IMR-90 (cell line): ENCODE results near the gene CLEC16A. TPM values are rescaled to one million over a fixed set of nuclear protein-coding genes. Genes with fewer than 3 reads are reported as not detected.

Experiments used
- ATAC-seq: fragments of 200-7000 bp; cut with Tn5 transposase; 2 replicates; pipeline ENCODE4 v1.9.1; 2020; ENCODE audit warnings: low read depth, mild to moderate bottlenecking, moderate library complexity
- BruUV-seq: library from RNA; stranded (reverse); fragments of 400-500 nt; replicated peaks from 2 replicates; lab custom pipeline; 2021; lab: Mats Ljungman, UMichigan
- CTCF ChIA-PET: fragments of 300-600 bp; formaldehyde crosslinking; extraction: SDS; loops from one replicate; lab custom pipeline; 2021; ENCODE audit warnings: antibody characterized with exemption; lab: Yijun Ruan, JAX
- POLR2A ChIA-PET: fragments of 300-600 bp; sonication (Branson Sonifier 250); formaldehyde crosslinking; loops from one replicate; lab custom pipeline; 2022; ENCODE audit warnings: antibody characterized with exemption; ENCODE audit not compliant: unreplicated experiment; lab: Charles Lee
- DNase-seq: peaks from one replicate; pipeline ENCODE4 v3.0.0; 2013
- H2AFZ ChIP-seq: replicated peaks from 2 replicates; pipeline ENCODE3; 2013; ENCODE audit warnings: low read length, mild to moderate bottlenecking; ENCODE audit not compliant: poor library complexity
- H2AK5ac ChIP-seq: 2 replicates; pipeline ENCODE4 v1.6.1; 2013; ENCODE audit warnings: low read depth, low read length, inconsistent platforms
- H2AK9ac ChIP-seq: replicated peaks from 2 replicates; pipeline ENCODE3; 2013; ENCODE audit warnings: mild to moderate bottlenecking, low read depth, low read length, moderate library complexity; ENCODE audit not compliant: poor library complexity
- H2BK120ac ChIP-seq: 2 replicates; pipeline ENCODE4 v1.6.1; 2013; ENCODE audit warnings: low read depth, low read length, inconsistent platforms
- H2BK15ac ChIP-seq: 3 replicates; pipeline ENCODE4 v1.6.1; 2013; ENCODE audit warnings: low read depth, low read length, inconsistent platforms
- H2BK20ac ChIP-seq: 2 replicates; pipeline ENCODE4 v1.6.1; 2013; ENCODE audit warnings: low read depth, mild to moderate bottlenecking, inconsistent platforms, low read length, moderate library complexity
- H2BK5ac ChIP-seq: 2 replicates; pipeline ENCODE4 v1.6.1; 2013; ENCODE audit warnings: mild to moderate bottlenecking, low read depth, low read length, inconsistent platforms; ENCODE audit not compliant: poor library complexity, severe bottlenecking
- H3K14ac ChIP-seq: replicated peaks from 2 replicates; pipeline ENCODE4 v1.6.1; 2013; ENCODE audit warnings: low read depth, low read length, inconsistent platforms
- H3K18ac ChIP-seq: 2 replicates; pipeline ENCODE4 v1.6.1; 2013; ENCODE audit warnings: low read depth, low read length, control low read depth
- H3K23ac ChIP-seq: 2 replicates; pipeline ENCODE4 v1.6.1; 2013; ENCODE audit warnings: low read depth, low read length, inconsistent platforms
- H3K27ac ChIP-seq: 2 replicates; pipeline ENCODE4 v1.5.1; 2013; ENCODE audit warnings: mild to moderate bottlenecking, control low read depth, low read length; ENCODE audit not compliant: insufficient read depth
- H3K27me3 ChIP-seq: 2 replicates; pipeline ENCODE4 v1.6.1; 2013; ENCODE audit warnings: low read length; ENCODE audit not compliant: control insufficient read depth, insufficient read depth
- H3K36me3 ChIP-seq: 2 replicates; pipeline ENCODE4 v1.6.1; 2013; ENCODE audit warnings: low read length, mixed read lengths; ENCODE audit not compliant: control insufficient read depth, insufficient read depth
- H3K4ac ChIP-seq: 2 replicates; pipeline ENCODE4 v1.6.1; 2013; ENCODE audit warnings: low read depth, low read length, inconsistent platforms
- H3K4me1 ChIP-seq: 2 replicates; pipeline ENCODE4 v1.6.1; 2013; ENCODE audit warnings: low read length, mixed read lengths; ENCODE audit not compliant: control insufficient read depth, insufficient read depth
- H3K4me2 ChIP-seq: 2 replicates; pipeline ENCODE4 v1.6.1; 2013; ENCODE audit warnings: low read depth, mild to moderate bottlenecking, control low read depth, low read length, moderate library complexity
- H3K4me3 ChIP-seq: 2 replicates; pipeline ENCODE4 v1.5.1; 2013; ENCODE audit warnings: low read depth, mild to moderate bottlenecking, control low read depth, low read length, moderate library complexity; ENCODE audit not compliant: insufficient read depth
- H3K56ac ChIP-seq: 2 replicates; pipeline ENCODE4 v1.6.1; 2013; ENCODE audit warnings: low read length, inconsistent platforms; ENCODE audit not compliant: insufficient read depth; ENCODE audit errors: extremely low read depth
- H3K79me1 ChIP-seq, 2 experiments: 2 replicates each; pipeline ENCODE4 v1.6.1; 2013; ENCODE audit warnings: low read length in 2 of 2, inconsistent platforms in 1 of 2, low read depth in 1 of 2
- H3K9ac ChIP-seq: 2 replicates; pipeline ENCODE4 v1.6.1; 2013; ENCODE audit warnings: low read depth, low read length, control low read depth
- H3K9me1 ChIP-seq: 2 replicates; pipeline ENCODE4 v1.6.1; 2013; ENCODE audit warnings: low read length, inconsistent platforms; ENCODE audit not compliant: insufficient read depth
- H3K9me3 ChIP-seq: 2 replicates; pipeline ENCODE4 v1.6.1; 2013; ENCODE audit warnings: low read length; ENCODE audit not compliant: control insufficient read depth, insufficient read depth
- H4K20me1 ChIP-seq: 2 replicates; pipeline ENCODE4 v1.6.1; 2013; ENCODE audit warnings: low read length, inconsistent platforms; ENCODE audit not compliant: insufficient read depth
- H4K5ac ChIP-seq: 2 replicates; pipeline ENCODE4 v1.6.1; 2013; ENCODE audit warnings: mild to moderate bottlenecking, low read depth, low read length, control low read depth
- H4K8ac ChIP-seq, 2 experiments: 2 replicates each; pipeline ENCODE4 v1.6.1; 2013; ENCODE audit warnings: low read depth in 2 of 2, low read length in 2 of 2, control low read depth in 1 of 2, inconsistent platforms in 1 of 2
- H4K91ac ChIP-seq: 2 replicates; pipeline ENCODE4 v1.6.1; 2013; ENCODE audit warnings: low read depth, low read length, inconsistent platforms; ENCODE audit not compliant: insufficient read depth
- RCOR1 ChIP-seq: IDR thresholded peaks from 2 replicates; pipeline ENCODE4 v1.6.1; 2012; ENCODE audit warnings: mild to moderate bottlenecking, low read length, improper control_type of control experiment; ENCODE audit not compliant: insufficient replicate concordance
- WGBS, 2 experiments: methylation state at CpG; one replicate each; pipeline versions ENCODE4 v1.1.5 to v1.1.7; 2013; ENCODE audit warnings: missing lambda C conversion rate in 2 of 2; ENCODE audit not compliant: insufficient read length in 1 of 2; ENCODE audit errors: extremely low coverage in 2 of 2; 5-methylcytosine and 5-hydroxymethylcytosine counted together
- dilution Hi-C: fragments of 300-500 bp; cut with HindIII; formaldehyde crosslinking; loops from one replicate; pipeline ENCODE4 v1.14.3; 2018; ENCODE audit warnings: low sequenced_read_pairs; ENCODE audit not compliant: unreplicated experiment
- in situ Hi-C: fragments of 300-500 bp; cut with MboI; formaldehyde crosslinking; loops from 3 replicates; pipeline ENCODE4 v1.14.3; 2019; ENCODE audit warnings: low sequenced_read_pairs, inconsistent platforms, mixed read lengths
- intact Hi-C: fragments of 100-400 bp; cut with micrococcal nuclease; formaldehyde crosslinking; loops from 2 replicates; pipeline ENCODE4 v1.10.0; 2022
- polyA plus RNA-seq, 3 experiments: library from polyadenylated mRNA; depleted of rRNA; stranded (reverse); fragments of >200 nt; gene quantifications; 2 replicates each; pipeline ENCODE4 v1.2.3, GENCODE V29; 2012; ENCODE audit warnings: low replicate concordance in 1 of 3
- total RNA-seq: library from RNA; depleted of rRNA; stranded (reverse); fragments of >200 nt; gene quantifications from 2 replicates; pipeline ENCODE4 v1.2.3, GENCODE V29; 2012
- TF ChIP-seq, protein P1 (sequence below): fragments of 150-350 bp; IDR thresholded peaks from 2 replicates; pipeline ENCODE4 v1.6.1; 2017; ENCODE audit warnings: mild to moderate bottlenecking, antibody characterized with exemption, low read length, low read depth

CLEC16A gene
- total and polyA plus RNA-seq, 2 of the 4 experiments (the other 2 are of a cell fraction): 15.9 to 16.5 TPM

- Histone ChIP-seq H3K27ac (no peak overlapping the region), H4K91ac (peak overlapping the region; percentile 44), H3K56ac (no peak overlapping the region), H3K18ac (no peak overlapping the region), H3K79me1 (peaks cover 19 to 42% of the 10 kb centered on the region in 2 experiments; a peak in 3 of 4 replicates), H3K4ac (peak overlapping the region; percentile 36; the same call in 1 of the 2 replicates), H2BK20ac (no peak overlapping the region; the same call in 1 of the 2 replicates), H4K8ac (peak overlapping the region in 1 of 2 experiments; percentile 8; a peak in 2 of 4 replicates), H2AFZ (no peak overlapping the region), H3K4me3 (no peak overlapping the region), H2BK5ac (peak overlapping the region; percentile 31), H4K5ac (no peak overlapping the region), H2AK5ac (peak overlapping the region; percentile 81), H3K9ac (no peak overlapping the region), H3K4me2 (no peak overlapping the region), H2AK9ac (no peak overlapping the region), H3K14ac (no peak overlapping the region), H3K9me3 (no peaks in the 10 kb centered on the region), H3K4me1 (peaks cover 18% of the 10 kb centered on the region), H3K9me1 (peaks cover 28% of the 10 kb centered on the region; the same call in 1 of the 2 replicates), H2BK120ac (no peak overlapping the region; the same call in 1 of the 2 replicates), H3K36me3 (peaks cover 10% of the 10 kb centered on the region), H3K27me3 (no peaks in the 10 kb centered on the region), H3K23ac (no peak overlapping the region), H4K20me1 (no peaks in the 10 kb centered on the region), H2BK15ac (peak overlapping the region; percentile 33; the same call in 1 of the 3 replicates)
- ATAC-seq (no peak), DNase-seq (no peak)
- 90% methylated on average over 2 of the region's 16 CpGs; no CpG with 5 or more reads in 1 of the 2 experiments for WGBS, 2 experiments
- intact Hi-C loops (no loop called here), in situ Hi-C loops (no loop called here), dilution Hi-C loops (no loop called here)
- BruUV-seq: no TSS peak
- TF ChIP-seq RCOR1: no peak
- TF ChIP-seq, protein P1, sequence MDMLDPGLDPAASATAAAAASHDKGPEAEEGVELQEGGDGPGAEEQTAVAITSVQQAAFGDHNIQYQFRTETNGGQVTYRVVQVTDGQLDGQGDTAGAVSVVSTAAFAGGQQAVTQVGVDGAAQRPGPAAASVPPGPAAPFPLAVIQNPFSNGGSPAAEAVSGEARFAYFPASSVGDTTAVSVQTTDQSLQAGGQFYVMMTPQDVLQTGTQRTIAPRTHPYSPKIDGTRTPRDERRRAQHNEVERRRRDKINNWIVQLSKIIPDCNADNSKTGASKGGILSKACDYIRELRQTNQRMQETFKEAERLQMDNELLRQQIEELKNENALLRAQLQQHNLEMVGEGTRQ: no peak
- ChIA-PET CTCF (interaction anchor here (0.6 kb wide), 1 partner anchor 30 kb away, joined by 3 read pairs; no protein-coding TSS in a partner anchor), POLR2A (no interaction called here)
Observed at GRCh38 chr16:11003141-11003540, 58.8 kb downstream of the CLEC16A start.
